ENCODE results near the gene ZNF296. TPM values are rescaled to one million over a fixed set of nuclear protein-coding genes. Genes with fewer than 3 reads are reported as not detected.

Gene ZNF296
- total and polyA plus RNA-seq, 2 of the 8 experiments (the other 6 are each of a cell fraction or from before 2014, with no cell fraction given), result 2.7 to 7.5 TPM

DNA sequence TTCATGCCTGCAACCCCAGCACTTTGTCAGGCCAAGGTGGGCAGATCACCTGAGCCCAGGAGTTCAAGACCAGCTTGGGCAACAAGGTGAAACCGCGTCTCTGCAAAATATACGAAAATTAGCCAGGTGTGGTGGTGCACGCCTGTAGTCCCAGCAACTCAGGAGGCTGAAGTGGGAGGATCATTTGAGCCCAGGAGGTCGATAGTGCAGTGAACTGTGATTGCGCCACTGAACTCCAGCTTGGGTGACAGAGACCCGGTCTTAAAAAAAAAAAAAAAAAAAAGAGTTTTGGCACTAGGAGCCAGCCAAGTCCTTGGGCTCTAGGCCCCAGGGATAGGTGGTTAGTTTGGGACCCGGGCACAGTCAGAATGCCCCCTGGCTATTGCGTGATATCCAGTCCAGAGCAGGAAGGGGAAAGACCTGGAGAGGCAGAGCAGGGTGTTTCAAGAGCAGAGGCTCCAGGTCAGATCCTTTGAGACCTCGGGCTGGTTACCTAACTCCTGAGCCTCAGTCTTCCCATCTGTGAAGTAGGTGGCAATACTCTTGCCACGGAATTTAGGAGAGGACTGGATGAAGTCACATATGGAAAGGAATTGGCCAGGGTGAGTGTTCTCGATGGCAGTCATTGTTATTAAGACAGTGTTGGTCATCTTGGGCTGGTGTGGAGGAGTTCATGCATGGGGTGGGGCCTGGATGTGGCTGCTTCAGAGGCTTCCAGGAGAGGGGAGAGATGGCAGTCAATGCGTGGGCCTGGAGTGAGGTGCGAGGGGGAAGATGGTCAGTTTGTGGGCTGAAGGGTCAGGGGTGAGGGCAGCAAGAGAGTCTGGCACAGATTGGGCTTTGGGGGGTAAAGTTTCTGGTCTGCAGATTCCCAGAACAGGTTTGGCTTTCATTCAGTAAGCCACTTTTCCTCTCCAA is 19.5 kb upstream of the ZNF296 start (continued):
- TF ChIP-seq, protein P1, sequence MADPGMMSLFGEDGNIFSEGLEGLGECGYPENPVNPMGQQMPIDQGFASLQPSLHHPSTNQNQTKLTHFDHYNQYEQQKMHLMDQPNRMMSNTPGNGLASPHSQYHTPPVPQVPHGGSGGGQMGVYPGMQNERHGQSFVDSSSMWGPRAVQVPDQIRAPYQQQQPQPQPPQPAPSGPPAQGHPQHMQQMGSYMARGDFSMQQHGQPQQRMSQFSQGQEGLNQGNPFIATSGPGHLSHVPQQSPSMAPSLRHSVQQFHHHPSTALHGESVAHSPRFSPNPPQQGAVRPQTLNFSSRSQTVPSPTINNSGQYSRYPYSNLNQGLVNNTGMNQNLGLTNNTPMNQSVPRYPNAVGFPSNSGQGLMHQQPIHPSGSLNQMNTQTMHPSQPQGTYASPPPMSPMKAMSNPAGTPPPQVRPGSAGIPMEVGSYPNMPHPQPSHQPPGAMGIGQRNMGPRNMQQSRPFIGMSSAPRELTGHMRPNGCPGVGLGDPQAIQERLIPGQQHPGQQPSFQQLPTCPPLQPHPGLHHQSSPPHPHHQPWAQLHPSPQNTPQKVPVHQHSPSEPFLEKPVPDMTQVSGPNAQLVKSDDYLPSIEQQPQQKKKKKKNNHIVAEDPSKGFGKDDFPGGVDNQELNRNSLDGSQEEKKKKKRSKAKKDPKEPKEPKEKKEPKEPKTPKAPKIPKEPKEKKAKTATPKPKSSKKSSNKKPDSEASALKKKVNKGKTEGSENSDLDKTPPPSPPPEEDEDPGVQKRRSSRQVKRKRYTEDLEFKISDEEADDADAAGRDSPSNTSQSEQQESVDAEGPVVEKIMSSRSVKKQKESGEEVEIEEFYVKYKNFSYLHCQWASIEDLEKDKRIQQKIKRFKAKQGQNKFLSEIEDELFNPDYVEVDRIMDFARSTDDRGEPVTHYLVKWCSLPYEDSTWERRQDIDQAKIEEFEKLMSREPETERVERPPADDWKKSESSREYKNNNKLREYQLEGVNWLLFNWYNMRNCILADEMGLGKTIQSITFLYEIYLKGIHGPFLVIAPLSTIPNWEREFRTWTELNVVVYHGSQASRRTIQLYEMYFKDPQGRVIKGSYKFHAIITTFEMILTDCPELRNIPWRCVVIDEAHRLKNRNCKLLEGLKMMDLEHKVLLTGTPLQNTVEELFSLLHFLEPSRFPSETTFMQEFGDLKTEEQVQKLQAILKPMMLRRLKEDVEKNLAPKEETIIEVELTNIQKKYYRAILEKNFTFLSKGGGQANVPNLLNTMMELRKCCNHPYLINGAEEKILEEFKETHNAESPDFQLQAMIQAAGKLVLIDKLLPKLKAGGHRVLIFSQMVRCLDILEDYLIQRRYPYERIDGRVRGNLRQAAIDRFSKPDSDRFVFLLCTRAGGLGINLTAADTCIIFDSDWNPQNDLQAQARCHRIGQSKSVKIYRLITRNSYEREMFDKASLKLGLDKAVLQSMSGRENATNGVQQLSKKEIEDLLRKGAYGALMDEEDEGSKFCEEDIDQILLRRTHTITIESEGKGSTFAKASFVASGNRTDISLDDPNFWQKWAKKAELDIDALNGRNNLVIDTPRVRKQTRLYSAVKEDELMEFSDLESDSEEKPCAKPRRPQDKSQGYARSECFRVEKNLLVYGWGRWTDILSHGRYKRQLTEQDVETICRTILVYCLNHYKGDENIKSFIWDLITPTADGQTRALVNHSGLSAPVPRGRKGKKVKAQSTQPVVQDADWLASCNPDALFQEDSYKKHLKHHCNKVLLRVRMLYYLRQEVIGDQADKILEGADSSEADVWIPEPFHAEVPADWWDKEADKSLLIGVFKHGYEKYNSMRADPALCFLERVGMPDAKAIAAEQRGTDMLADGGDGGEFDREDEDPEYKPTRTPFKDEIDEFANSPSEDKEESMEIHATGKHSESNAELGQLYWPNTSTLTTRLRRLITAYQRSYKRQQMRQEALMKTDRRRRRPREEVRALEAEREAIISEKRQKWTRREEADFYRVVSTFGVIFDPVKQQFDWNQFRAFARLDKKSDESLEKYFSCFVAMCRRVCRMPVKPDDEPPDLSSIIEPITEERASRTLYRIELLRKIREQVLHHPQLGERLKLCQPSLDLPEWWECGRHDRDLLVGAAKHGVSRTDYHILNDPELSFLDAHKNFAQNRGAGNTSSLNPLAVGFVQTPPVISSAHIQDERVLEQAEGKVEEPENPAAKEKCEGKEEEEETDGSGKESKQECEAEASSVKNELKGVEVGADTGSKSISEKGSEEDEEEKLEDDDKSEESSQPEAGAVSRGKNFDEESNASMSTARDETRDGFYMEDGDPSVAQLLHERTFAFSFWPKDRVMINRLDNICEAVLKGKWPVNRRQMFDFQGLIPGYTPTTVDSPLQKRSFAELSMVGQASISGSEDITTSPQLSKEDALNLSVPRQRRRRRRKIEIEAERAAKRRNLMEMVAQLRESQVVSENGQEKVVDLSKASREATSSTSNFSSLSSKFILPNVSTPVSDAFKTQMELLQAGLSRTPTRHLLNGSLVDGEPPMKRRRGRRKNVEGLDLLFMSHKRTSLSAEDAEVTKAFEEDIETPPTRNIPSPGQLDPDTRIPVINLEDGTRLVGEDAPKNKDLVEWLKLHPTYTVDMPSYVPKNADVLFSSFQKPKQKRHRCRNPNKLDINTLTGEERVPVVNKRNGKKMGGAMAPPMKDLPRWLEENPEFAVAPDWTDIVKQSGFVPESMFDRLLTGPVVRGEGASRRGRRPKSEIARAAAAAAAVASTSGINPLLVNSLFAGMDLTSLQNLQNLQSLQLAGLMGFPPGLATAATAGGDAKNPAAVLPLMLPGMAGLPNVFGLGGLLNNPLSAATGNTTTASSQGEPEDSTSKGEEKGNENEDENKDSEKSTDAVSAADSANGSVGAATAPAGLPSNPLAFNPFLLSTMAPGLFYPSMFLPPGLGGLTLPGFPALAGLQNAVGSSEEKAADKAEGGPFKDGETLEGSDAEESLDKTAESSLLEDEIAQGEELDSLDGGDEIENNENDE (IDR thresholded peaks at IDR 0.05; ENCODE audit: insufficient replicate concordance, low read length), result no peak
- no peak for TF ChIP-seq BCL11A (IDR thresholded peaks at IDR 0.05; ENCODE audit: low read depth in 2 of 2, low read length in 2 of 2)
- TF ChIP-seq GTF2F1 (IDR thresholded peaks at IDR 0.05; ENCODE audit: borderline replicate concordance, low read depth, low read length), result no peak
- TF ChIP-seq YY1 (IDR thresholded peaks at IDR 0.05; ENCODE audit: low read depth, low read length), result no peak
- no peak for TF ChIP-seq FOSL1 (IDR thresholded peaks at IDR 0.05; ENCODE audit: insufficient read depth, low read depth, low read length)
- TF ChIP-seq EGR1 (IDR thresholded peaks at IDR 0.05; ENCODE audit: borderline replicate concordance, low read depth, low read length), result no peak
- TF ChIP-seq TBP (IDR thresholded peaks at IDR 0.05; ENCODE audit: low read depth, low read length), result no peak
- TF ChIP-seq POLR2AphosphoS5 (IDR thresholded peaks at IDR 0.05; ENCODE audit: low read depth, low read length), result no peak

Data from H1 (cell line).